ENCODE measurements around the gene CALB2.
A peak's percentile ranks its signal among the peaks of the same experiment; 100 is the strongest.
"Not testable (repeated sequence)": the region's sequence is repeated elsewhere in the genome, so short reads cannot be mapped to it uniquely, and the experiment has no call there.

Gene CALB2, protein sequence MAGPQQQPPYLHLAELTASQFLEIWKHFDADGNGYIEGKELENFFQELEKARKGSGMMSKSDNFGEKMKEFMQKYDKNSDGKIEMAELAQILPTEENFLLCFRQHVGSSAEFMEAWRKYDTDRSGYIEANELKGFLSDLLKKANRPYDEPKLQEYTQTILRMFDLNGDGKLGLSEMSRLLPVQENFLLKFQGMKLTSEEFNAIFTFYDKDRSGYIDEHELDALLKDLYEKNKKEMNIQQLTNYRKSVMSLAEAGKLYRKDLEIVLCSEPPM

DNA sequence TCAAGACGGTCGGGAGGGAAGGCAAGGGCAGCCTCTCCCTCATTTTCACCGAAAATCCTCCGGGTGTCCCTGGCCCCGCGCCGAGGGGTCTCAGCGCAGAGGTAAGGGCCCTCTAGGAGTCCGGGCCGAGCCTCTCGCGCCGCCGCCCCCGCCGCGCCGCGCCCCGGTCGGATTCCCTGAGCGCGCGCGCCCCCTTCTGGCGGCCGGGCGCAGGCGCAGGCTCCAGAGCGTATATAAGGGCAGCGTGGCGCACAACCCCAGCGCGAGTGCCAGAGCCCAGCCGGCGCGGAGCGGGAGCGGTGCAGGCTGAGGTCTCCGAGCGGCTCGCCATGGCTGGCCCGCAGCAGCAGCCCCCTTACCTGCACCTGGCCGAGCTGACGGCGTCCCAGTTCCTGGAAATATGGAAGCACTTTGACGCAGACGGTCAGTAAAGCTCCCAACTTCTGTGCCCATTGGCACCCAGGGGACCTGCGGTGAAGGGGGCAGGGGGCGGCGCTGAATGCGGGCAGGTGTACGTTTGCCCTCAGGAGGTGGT lies at the start of gene CALB2:
Gene CALB2 (plus strand): TSS at position 260 of the 535 bp plus-strand sequence. CDS start 70 bp downstream, at position 330.
- DNase-seq = peak; percentile 44 to 46

DNA sequence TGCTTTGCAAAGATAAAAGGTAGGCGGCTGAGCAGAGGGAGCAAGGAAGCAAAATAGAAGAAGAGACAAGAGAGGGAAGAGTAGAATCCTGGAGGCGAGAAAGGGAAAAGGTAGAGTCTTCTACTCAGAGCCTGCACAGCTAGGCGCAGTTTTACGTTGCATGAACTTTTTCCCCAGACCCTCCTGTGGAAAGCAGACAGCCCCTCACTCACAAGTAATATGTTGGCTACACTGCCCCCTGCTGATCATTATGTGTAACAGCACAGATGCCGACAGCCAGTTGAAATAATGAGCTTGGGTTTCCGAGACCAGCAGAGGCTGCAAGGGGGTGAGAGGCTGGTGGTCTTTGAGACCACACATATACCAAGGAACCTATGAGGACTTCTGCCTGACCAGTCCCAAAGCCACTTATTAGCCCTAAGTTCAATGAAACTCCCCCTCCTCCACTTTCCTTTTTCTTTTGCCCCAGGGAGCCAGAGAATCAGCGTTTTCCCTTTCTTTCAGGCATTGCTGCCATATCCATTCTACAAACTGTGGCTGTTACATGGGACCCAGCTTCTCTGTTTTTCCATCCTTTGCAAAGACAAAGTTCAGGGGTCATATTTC lies 46.9 kb upstream of the CALB2 start:
- DNase-seq = no peak

DNA sequence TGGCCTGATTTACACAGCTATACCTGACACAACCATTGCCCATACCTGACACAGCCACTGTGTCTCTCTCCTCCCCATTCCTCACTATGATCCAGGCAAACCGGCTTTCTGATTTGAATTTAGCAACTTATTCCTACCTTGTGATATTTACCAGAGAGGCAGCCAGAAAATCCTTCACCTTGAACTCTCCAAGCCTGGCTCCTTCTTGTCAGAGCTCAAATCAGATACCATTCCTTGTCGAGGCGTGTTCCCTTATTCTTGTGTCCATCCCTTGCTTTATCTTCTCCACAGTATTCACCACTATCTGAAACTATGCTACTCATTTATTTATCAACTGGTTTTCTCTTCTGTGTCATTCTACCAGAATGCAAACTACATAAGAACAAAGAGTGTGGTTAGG lies 44.9 kb upstream of the CALB2 start:
- not testable (repeated sequence) for DNase-seq

DNA sequence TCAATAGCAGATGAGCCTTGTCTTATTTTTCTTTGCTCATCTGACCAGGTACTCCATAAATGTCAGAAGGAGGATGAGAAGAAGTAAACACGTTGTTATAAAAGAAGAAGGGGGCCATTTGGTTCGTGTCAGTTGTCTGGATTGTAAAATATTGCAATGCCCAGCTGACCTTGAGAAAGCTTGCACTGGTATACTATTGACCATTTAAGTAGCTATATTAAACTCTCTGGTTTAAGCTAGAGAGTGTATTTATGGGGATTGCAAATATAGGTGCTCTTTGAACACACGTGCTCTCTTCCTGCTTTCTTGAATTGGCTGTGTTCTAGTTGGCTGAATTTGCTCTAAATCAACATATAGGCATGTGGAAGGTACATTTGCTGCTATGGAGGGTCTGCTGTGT lies 43.3 kb upstream of the CALB2 start:
- DNase-seq = no peak

DNA sequence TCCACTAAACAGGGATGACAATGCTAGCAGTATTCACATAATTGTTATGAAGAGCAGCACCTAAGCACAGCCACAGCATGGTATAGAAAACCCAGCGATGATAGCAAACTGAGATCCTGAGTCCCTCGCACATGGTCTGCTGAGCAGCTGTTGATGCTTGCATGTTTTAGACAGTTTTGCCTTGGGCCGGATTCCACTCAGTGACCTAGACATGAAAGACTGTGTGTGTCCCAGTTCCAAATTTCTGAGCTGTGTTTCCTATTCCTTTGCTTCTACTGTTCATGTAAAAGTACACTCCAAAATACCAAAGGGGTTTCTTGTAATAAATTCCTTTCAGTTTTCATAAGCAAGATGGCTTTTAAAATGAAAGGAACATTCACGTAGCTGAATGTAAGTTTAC lies 38.5 kb upstream of the CALB2 start:
- no peak for DNase-seq

DNA sequence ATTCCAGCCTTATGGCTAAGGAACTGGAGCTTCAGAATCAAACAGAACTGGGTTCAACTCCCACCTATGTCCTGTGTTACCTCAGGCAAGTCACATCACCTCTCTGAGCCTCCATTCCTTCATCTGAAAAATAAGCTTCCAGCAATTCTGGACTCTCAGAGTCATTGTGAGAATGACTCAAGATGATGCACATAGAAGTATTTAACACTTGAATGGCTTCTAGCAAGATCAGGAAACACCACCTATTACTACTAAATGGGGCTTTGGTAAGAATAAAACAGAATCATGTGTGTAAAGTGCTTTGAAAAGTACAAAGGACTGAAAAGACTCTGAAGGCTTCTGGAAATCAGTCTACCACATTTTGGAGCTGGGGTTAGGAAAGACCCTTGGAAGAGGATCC lies 30.8 kb upstream of the CALB2 start:
- no peak for DNase-seq

DNA sequence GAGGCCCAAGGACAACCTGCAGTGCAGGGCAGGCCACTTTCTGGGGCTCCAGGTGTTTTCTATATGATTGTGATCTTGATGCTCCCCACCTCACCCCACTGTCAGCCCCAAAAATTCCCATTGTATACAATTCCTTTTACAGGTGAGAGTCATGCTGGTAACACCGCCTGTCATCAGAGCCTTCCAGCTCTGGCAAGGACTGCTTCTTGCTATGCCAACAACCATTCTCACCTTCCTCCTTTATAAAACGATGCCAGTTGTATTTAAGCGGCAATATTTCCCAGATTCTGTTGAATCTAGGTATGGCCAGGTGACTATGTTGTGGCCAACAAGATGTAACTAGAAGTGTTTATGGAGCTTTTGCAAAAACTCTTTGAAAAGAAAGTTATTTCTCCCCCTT lies 30.4 kb upstream of the CALB2 start:
- no peak for DNase-seq

DNA sequence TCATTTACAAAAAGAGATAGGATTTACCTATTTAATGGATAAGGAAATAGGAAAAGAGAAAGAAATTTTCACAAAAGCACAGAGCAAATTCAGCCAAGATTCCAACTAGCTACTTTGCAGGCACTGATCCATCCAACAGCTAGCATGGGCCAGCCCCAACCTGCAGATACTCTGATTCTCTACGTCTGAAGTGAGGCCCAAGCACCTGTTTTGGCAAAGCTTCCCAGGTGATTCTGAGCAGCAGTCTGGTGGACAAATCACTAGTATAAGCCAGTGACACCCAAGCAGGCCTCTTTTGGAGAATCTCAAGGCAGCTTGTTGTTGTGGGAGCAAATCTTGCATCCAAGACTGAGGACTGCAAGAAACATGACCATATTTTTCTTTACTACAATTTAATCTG lies 20.9 kb upstream of the CALB2 start:
- no peak for DNase-seq

DNA sequence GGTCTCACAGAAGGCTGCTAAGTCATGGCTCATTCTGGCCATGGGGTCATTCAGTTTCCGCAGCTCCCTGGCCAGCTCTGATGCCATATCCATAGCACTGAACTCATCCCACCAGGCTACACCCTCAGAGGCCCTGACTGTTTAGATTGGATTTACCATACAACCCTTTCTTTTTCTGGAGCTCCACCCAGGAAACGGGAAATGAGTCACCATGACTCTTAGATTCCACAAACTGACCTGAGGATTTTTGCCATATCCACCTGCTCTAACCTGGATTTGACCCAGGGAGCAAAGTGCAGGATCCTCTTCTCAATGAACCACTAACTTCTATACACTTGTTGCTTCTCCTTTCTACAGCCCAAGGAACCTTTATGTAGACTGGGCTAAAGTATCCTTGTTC lies 20.3 kb upstream of the CALB2 start:
- no peak for DNase-seq

DNA sequence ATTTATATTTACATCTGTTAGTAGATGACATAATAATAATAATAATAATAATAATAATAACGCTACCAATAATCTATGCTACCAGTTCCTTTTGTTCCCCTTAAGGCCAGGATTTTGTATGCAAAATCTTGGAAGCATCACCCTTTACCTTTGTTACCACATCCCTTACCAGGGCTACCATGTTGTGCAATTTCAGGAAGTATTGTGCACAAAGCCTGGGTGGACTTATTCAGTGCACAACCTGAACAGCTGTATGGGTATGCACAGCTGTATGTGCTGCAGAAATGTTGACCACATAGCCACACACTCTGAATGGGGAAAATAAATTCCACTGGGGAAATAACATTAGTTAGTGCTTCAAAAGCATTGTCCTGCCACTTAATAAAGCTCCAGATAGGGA lies 19.9 kb upstream of the CALB2 start:
- DNase-seq = no peak

DNA sequence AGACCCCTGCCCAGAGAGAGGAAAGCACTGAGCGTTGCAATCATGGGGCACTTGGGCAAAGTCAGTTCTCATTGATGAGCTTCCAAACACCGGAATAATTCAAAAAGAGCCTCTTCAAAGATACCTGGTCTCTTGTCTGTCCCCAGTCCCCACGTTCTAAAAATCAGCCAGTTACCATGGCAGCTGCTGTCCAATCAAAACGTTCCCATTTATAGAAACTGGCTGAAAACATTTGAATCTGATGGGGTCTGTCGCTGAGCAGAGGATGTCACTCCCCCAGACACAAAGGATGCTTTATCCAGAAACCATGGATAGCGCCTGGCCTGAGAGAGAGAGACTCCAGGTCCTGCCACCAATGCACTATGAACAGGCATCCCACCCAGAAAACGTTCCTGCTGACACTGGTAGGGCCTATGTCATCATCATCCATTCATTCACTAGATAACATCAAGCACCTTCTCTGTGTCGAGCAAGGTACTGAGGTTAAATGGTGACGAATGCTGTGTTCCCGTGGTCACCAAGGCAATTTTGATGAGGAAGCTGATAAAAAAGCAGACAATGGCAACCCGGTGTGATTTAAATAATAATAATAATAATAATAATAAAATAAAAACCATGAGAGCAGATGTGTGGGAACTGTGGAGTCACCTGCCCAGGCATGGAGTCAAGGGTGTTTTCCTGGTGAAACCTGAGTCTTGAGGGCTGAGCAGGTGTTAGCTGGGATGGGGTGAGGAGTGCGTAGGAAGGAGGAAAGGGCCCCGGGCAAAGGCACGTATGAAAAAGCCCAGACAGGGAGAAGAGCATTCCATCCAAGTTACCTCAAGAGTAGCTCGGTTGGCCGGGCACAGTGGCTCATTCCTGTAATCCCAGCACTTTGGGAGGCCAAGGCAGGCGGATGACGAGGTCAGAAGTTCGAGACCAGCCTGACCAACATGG lies 19.0 kb upstream of the CALB2 start:
- no peak for DNase-seq

DNA sequence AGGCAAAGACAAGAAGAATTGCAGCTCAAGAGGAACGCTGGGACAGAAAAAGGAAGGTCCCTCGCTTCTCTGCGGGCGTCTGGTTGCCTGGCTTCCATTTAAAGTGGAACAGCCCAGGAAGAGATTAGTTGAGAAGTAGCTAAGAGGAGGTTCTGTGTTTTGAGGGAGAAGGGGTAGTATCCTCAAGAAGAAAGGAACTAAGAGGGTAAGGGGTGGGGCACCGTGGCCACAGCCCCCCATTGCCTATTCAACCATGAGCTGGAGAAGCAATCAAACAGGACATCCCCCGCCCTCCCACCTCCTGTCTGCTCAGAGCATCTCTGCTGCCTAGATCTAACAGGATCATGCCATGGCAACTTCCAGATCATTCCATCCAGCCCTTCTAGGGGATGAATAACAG lies 18.1 kb upstream of the CALB2 start:
- DNase-seq = no peak

DNA sequence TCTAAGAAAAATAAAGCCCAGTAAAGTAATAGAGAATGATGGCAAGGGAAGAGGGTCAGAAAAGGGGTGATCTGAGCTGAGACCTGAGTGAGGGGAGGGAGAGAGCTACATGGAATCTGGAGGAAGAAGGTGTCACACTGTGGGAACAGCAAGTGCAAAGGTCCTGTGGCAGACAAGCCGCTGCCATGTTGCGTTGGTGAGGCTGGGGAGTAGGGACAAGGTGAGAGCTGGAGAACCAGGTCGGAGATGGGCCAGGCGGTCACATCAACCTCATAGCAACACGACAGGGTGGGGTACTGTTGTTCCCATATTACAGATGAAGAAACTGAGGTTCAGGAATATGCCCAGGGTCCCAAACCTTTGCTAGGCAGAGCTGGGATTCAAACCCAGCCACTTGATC lies 16.6 kb upstream of the CALB2 start:
- DNase-seq = no peak

DNA sequence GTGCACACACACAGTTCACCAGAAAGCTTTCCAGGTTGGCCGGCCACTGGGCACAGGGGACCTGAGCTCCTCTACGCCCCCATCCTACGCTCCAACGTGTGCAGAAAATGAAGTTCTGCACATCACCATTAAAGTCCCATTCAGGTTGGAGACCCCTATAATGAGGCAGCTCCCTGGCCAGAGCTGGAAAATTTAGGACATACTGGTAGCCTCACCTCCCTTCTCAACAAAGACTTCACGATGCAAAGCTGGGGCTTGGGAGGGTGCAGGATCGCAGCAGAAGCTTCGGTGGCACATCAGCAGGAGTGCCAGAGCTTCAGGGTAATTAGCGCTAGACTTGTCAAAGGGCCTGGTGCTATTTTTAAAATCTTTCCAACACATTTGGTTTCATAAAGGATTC lies 15.4 kb upstream of the CALB2 start:
- no peak for DNase-seq

DNA sequence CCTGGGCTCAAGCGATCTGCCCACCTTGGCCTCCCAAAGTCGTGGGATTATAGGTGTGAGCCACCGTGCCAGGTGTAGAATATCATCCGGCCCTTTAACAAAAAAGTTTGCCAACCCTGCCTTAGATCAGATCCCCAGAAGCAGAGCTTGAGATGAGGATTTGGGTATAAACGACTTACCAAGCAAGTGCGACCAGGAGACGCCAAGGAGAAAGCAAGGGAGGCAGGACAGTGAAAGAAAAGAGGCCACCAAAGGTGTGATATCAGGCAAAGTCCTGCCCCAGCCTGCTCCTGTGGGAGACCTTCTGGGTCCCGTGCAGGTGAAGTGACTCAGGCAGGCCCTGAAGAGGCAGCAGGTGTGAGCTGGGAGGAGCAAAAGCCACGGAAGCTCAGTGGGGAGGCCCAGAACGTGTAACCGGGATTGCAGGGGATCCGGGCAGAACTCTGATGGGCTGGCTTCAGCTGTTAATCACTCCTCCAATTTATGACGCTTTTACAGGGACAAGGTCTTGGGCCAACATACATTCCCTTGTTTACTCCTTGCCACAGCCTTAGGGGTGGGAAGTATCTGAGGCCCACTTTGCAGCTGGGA lies 14.1 kb upstream of the CALB2 start:
- no peak for DNase-seq

DNA sequence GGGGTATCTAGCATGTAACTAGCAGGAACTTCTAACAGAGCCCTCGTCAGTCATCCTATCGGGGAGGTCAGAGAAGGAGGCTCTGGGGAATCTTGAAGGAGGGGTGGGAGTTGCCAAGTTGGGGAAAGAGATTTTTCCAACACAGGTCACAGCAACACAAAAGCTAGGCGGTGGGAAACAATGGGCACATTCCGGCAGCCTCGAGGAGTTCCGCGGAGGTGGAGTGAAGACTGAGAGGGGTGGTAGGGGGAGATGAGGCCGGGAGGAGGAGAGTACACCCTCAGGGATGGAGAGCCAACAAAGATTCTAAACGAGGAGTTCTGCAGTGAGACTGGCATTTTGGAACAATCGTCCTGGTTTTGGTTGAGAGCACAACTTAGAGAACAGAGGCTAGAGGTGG lies 13.5 kb upstream of the CALB2 start:
- no peak for DNase-seq

DNA sequence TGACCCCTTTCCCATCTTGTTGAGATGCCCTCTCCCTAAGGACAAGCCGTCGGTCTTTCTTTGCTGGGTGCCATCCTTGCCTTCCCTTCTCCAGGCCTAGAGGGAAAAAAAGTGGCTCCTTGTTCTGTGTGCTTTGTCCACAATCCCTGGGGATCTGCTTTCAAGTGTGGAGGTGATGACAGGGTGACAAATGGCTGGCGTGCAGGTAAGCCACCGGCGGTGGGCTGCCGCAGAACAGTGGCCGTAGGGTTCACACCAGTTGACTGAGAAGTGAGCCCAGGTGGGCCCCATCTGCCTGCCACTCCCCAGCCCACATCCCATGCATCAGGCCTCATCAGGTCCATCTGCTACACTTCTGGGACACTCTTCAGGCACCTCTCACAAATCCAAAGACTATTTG lies 11.4 kb upstream of the CALB2 start:
- no peak for DNase-seq

DNA sequence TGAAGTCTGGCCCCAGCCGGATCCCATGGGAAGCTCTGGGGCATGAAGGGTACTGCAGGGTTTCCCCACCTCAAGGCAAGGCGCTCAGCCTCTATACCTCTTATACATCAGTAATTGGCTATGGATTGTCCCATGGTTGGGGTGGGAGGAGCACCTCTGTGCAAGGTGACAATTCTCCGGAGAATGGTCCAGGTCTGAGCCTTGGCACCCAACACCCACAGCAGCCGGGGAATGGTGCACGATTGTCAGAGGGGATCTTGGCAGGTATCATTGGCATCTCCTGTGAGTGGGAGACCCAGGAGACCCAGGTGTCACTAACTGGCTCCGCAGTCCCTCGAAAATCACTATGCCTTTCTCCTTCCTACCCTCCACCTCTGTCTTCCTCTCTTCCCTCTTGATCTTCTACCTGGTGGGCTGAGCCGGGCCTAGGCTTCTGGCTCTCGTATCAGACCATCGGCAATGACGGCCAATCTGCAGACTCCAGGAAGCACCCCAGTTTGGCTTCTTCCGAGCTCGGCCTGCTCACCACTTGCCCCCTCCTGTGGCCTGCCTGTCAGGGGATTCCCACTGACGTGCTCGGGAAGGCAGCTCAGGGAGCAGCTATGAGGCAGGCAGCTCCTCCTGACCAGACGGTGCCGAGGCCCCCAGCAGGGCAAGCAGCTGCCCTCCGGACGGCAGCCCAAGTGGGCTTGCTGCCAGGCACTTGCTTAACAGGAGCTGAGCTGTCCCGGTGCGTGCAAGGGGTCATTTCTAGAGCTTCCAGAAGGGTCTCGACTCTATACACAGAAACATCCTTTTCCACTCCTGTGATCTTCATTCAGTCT lies 10.0 kb upstream of the CALB2 start:
- DNase-seq = no peak

DNA sequence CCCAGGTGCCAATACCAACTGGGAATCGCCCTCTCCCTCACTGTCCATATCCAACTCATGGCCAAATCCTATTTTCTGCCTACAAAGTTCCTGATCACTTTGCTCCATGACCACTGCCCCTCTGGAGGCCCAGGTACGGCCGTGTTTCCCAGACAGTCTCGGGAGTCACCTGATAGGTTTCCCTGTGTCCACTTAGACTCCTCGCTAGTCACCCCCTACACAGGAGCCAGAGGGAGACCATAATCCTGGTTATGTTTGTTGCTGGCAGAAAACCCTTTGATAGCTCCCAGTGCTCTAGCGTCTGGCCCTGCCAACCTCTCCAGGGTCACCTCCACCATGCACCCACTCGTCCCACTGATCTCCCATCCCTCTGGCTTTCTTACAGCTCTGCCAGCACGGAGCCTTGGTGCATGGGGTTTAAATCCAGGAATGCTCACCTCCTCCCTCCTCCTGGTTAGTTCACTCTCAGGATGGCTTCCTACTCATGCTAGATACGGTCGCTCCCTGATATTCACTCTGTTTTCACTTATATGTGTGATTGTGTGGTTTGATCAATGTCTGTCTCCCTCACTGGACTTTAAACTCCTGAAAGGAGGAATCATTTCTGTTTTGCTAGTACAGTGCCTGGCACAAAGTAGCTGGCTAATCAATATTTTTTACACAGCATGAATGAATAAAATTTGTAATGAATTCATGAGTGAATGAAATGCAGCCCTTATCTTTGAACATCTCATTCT lies 7.5 kb upstream of the CALB2 start:
- no peak for DNase-seq

DNA sequence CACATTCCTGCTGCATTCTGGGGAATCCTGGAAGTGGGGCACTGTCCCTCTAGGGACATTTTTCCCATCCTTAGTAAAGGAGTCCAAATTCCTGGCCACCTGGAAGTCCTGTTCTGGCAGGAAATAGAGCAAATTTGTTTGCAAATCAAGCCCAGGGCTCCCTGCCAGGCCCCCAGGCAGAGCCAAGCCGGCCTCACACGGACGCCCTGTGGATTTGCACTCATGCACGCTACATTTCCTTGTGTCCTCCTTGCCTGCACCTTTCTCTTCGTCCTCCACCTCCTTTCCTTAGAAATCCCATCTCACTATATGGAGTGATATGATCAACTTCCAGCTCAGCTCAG lies 7.0 kb upstream of the CALB2 start:
- no peak for DNase-seq

DNA sequence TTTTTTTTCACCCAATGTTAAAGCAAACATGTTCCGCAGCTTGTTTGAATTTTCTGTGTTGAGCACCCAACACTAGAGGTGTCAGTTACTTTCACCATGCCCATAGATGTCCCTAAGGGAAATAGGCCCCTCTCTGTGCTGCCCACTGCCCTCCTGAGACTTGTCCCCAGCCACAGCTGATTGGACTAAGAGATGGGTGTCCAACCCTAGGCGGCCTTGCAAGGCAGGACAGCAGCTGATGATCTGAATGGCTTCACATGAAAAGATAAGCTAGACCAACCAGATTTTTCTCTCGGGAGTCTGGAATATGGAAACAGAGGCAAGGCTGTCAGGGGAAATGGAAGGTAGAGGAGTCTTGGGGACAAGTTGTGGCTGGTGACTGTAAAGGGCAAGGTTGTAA lies 6.1 kb upstream of the CALB2 start:
- DNase-seq = no peak

DNA sequence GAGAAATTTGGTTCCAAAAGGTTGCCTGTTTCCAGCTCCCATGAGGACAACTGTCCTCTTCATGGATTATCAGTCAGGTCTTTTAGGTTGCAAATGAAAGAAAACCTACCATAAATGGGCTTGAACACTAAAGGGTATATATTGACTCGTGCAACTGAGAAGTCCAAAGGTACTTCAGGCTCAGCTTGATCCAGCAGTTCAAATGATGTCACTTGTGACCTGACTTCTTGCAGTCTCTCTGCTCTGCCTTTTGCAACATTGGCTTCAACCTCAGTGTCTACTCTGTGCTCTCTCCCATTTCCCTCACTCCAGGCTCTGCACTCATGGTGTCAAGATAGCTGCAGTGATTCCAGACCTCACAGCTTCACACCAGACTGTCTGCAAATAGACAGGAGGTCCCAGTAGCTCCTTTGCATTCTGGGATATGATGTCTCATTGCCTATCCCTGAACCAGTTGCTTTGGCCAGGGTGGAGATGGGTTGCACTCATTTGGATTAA lies 5.5 kb upstream of the CALB2 start:
- DNase-seq = no peak
